ENCODE measurements around the gene SLC25A18.
"Not testable (repeated sequence)": the region's sequence is repeated elsewhere in the genome, so short reads cannot be mapped to it uniquely, and the experiment has no call there.

DNA sequence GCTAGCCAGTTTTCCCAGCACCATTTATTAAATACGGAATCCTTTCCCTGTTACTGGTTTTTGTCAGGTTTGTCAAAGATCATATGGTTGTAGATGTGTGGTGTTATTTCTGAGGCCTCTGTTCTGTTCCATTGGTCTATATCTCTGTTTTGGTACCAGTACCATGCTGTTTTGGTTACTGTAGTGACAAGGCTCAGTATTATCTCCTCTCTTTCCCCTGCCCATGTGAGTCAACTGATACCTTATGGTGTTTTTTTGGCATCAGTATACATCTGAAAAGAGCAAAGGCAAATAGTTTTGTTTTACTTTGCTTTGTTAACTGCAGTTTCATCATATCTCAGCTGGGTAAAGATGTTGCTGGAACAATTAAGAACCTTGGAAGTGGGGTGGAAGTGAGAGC is 41.3 kb upstream of the SLC25A18 start:
- not testable (repeated sequence) for TF ChIP-seq EZH2phosphoT487 (IDR thresholded peaks at IDR 0.05; ENCODE audit: borderline replicate concordance, low read depth, low read length)
- TF ChIP-seq, protein P1, sequence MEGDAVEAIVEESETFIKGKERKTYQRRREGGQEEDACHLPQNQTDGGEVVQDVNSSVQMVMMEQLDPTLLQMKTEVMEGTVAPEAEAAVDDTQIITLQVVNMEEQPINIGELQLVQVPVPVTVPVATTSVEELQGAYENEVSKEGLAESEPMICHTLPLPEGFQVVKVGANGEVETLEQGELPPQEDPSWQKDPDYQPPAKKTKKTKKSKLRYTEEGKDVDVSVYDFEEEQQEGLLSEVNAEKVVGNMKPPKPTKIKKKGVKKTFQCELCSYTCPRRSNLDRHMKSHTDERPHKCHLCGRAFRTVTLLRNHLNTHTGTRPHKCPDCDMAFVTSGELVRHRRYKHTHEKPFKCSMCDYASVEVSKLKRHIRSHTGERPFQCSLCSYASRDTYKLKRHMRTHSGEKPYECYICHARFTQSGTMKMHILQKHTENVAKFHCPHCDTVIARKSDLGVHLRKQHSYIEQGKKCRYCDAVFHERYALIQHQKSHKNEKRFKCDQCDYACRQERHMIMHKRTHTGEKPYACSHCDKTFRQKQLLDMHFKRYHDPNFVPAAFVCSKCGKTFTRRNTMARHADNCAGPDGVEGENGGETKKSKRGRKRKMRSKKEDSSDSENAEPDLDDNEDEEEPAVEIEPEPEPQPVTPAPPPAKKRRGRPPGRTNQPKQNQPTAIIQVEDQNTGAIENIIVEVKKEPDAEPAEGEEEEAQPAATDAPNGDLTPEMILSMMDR (conservative IDR thresholded peaks at IDR 0.05; ENCODE audit: low read length) = not testable (repeated sequence)

Measured in OCI-LY7 (cell line).